GM18511 (cell line): ENCODE measurements around the gene NAALADL2.

Source experiments
- ATAC-seq: cut with Tn5 transposase; IDR thresholded peaks from one replicate; pipeline ENCODE4 v1.9.1; 2021; ENCODE audit warnings: mild to moderate bottlenecking, moderate library complexity; ENCODE audit not compliant: unreplicated experiment

The NAALADL2 gene

GRCh38 chr3:174959556-174960065 is 100.5 kb downstream of the NAALADL2 start:
- no peak for ATAC-seq

- ATAC-seq: no peak
These were observed 101.8 kb downstream of the NAALADL2 start for GRCh38 chr3:174960898-174961297.

DNA sequence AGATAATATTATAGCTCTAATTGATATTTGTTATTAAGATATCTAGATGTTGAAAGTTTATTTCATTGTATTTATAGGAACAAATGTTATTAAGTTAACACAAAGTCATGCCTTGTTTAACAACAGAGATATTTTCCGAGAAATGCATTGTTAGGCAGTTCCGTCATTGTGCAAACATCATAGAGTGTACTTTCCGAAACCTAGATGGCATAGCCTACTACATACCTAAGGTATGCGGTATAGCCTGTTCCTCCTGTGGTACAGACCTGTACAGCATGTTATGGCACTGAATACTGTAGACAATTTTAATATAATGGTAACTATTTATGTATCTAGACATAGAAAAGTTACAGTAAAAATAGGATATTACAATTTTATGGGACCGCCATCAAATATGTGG is 114.3 kb downstream of the NAALADL2 start:
- no peak for ATAC-seq

DNA sequence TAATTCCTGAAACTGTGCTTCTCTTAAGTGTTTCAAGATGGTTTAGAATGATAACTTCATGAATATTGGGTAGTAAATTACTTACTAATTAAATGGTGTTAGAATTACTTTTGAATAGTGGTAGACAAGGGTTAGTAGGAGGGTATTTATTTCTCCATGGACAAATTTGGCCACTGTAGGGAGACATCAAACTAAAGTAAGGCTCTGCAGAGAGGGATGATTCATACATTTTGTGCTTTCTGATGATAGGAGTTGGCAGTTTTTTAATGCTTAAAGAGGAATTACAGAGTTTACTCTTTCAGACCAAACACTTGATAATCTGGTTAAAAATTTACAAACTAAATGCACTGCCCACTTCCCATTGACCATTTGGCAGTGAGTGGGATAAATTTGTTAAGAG is 127.6 kb downstream of the NAALADL2 start:
- ATAC-seq: no peak

- no peak for ATAC-seq
These were observed 142.0 kb downstream of the NAALADL2 start for GRCh38 chr3:175001091-175001490.

GRCh38 chr3:175002732-175003143 is 143.6 kb downstream of the NAALADL2 start:
- no peak for ATAC-seq

DNA sequence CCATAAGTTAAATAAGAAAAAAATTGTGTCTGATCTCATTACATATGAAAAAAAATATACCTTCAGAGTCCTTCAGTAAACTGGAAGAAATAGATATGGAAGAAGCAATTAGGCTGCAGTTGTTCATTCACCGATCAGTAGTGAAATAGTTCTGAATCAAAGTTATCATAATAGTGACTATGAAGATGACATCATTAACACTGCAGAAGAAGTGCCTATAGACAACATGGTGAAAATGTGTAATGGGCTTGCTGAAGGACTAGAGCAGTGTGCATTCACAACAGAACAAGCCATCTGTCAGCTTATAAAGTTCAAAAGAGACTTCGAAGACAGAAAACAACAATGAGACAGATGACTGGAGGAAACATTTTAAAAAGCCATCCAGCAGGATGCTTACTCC is 144.5 kb downstream of the NAALADL2 start:
- ATAC-seq: no peak

GRCh38 chr3:175005193-175005592 is 146.1 kb downstream of the NAALADL2 start:
- no peak for ATAC-seq

GRCh38 chr3:175005881-175006280 is 146.7 kb downstream of the NAALADL2 start:
- ATAC-seq: no peak

DNA sequence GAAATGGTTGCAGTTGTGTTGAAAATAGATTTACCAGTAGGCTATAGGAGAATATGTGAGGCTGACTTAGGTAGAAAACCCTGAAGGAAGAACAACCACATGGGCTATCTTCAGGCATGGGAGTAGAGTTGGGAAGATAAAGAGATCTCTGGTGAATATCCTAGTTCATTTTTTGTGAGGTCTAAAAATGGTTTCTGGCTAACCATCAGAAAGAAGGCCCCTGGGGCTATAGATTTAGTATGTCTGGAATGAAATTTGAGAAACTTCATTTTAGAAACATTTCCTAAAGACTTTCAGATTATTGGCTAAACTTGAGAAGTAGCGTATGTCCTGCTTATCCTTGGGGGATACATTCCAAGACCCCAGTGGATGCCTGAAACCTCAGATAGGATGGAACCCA is 148.2 kb downstream of the NAALADL2 start:
- no peak for ATAC-seq

DNA sequence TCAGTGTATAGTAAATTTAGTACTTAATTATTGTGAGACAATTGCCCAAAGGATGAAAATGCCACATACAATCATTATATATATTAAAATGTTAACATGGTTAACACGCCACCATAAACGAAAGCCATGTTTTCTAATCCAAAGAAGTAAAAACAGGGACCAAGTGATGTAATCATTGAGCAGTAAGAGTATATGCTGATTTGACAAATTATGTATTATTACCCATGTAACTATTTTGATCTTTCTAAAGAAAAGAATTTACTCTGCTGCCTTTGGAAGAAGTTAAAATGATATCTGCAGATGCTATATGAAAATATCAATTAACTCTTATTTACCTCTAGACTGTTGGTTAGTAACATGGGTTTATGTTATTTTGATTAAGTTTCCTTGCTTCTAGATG is 150.2 kb downstream of the NAALADL2 start:
- ATAC-seq: no peak

GRCh38 chr3:175015056-175015635 is 156.0 kb downstream of the NAALADL2 start:
- no peak for ATAC-seq

DNA sequence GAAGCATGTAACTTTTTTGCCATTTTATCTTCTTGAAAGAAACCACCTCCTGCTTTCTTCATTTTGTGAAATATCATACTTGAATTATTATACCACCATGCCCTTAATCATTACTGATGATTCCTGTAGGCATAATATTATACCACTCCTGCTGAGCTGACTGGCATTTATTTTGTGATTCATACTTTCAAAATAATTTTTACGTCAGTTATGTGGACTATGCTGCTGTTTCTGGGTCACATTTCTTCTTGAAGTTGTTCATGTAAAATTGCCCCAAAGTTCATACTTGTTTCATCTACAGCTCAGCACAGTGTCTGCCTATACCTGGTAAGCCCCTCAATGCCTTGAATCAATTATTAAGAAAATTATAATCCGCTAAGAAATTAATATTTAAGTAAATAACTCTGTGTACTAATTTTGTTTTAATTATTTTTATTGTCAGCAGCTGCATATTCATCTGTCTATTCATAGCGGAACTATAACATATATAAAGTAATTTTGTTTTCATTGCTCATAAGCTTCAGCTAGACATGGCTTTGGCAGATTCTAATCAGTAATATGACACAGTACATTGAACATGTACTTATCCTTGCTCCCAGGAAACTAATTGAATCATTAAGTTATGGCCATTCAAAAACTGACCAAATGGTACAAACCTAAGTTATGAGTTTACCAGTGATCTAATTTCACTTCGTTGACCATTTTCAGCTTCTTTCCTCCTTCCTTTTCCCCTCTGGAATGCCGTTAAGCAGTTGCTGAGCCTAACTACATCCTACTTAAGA is 160.0 kb downstream of the NAALADL2 start:
- ATAC-seq: no peak

DNA sequence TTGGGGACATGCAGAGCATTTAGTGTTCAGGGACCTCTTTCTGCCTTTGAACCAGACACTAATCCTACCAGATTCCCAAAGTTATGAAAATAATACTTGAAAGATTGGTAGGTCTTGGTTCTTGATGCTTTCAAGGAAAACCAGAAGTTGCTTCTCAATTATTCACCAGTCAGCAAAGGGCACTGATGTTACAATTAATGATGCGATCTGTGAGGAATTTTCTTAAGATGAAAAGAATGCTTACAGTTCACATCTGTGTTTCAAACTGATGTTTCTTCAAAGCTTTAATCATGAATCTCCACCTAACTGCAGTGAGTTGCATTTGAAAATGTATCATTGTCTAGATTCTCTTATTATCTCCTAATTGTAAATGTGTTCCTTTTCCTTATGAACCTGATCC is 161.0 kb downstream of the NAALADL2 start:
- ATAC-seq: no peak

DNA sequence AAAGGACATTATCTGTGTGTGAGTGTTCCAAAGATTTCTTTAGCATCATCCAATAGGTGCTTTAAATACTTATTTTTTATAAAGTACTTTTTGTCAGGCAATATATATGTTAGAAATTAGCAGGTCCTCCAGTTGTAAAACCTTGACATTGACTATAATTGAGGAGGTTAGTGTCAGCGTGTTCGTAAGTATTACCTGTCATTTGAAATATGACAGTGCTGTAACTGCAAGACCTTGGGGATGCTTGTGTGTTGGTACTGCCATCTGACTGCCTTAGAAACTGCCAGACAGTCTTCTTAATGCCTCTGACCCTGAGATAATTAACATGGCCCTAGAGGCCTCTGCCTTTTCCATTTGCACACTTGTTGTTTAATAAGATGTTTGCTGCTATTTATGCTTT is 170.7 kb downstream of the NAALADL2 start:
- ATAC-seq: no peak

GRCh38 chr3:175039875-175040274 is 180.7 kb downstream of the NAALADL2 start:
- no peak for ATAC-seq

DNA sequence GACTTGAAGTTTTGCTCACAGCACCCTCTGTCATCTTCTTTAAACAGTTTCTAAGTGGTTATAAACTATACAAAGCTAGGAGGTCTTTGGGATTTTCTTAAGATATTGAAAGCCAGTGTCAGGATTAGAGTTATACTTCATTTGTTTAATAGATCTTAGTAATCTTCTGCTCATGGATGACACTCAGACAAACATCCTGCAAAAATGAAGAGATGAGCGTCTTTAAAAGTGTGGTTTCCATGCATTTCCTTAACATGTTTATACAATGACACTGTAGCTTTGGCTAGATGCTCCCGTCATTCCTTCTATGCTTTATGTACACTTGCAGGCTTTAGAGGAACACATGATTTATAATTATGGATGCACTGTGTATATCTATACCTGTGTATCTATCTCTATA is 182.2 kb downstream of the NAALADL2 start:
- ATAC-seq: no peak

GRCh38 chr3:175046601-175047000 is 187.5 kb downstream of the NAALADL2 start:
- no peak for ATAC-seq

DNA sequence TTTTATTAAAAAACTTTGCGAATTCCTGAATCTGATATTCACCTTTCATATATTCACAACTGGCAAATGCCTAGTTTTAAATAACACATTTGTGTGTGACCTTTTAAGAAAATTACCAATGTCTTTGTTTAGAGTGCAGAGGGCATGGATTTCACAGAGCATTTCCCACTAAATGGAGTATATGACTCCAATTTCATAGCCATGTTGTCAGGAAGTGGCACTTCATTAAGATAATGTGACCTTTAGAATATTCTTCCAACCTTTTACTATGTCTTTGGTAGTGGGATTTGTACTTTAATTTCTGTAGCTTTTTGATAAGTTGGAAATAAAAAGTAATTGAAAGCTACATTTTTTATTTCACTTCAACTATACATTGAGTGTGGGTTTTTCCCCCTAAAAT is 188.7 kb downstream of the NAALADL2 start:
- no peak for ATAC-seq

GRCh38 chr3:175057401-175057800 is 198.3 kb downstream of the NAALADL2 start:
- ATAC-seq: no peak

- ATAC-seq: no peak
These were observed 200.7 kb downstream of the NAALADL2 start for GRCh38 chr3:175059788-175060187.

DNA sequence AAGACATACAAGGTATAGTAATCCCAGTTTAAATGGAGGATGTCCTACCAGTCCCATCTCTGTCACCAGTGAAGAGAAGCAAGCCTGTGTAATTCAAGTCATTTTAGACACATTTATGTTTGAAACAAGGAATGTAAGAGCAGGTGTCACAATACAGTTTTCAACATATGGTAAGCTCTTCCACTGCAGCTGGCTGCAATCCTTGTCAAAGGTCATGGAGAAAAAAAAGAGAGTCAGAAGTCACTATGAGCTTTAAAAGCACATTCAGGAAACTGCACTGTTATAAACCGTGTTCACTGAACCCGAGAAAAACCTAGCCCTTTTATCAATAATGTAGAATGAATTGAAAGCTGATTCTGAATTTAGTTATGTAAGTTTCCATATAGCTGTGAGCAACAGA is 206.4 kb downstream of the NAALADL2 start:
- no peak for ATAC-seq
